Right lobe of liver (tissue), 6 donors: ENCODE measurements around the gene CACNB4. TPM values are rescaled to one million over a fixed set of nuclear protein-coding genes. Genes with fewer than 3 reads are reported as not detected.

Experiments
- ATAC-seq, 4 donors: fragments of 200-7000 bp; cut with Tn5 transposase; one replicate each; pipeline ENCODE4 v1.9.1; 2020; ENCODE audit warnings: mild to moderate bottlenecking in 4 of 4, moderate library complexity in 4 of 4
- DNase-seq, 3 donors: peaks; one replicate each; pipeline ENCODE4 v3.0.0-alpha.2; 2020
- H3K27ac ChIP-seq, 3 donors: fragments of 200-600 bp; one replicate each; pipeline ENCODE4 v1.8.0; 2022
- H3K27me3 ChIP-seq, 2 donors: fragments of 200-600 bp; one replicate each; pipeline ENCODE4 v1.8.0; 2022
- H3K36me3 ChIP-seq, 4 donors: fragments of 200-600 bp; sonication (generic) in 1 of 4; one replicate each; pipeline versions ENCODE4 v1.5.1 to v1.8.0; 2017 to 2022; ENCODE audit warnings: control low read depth in 1 of 4
- H3K4me1 ChIP-seq, 4 donors: fragments of 200-600 bp; sonication (generic) in 1 of 4; one replicate each; pipeline versions ENCODE4 v1.5.1 to v1.8.0; 2017 to 2022; ENCODE audit warnings: control low read depth in 1 of 4
- H3K4me3 ChIP-seq, 3 donors: fragments of 200-600 bp; one replicate each; pipeline ENCODE4 v1.8.0; 2022
- H3K9me3 ChIP-seq, 4 donors: fragments of 200-600 bp; sonication (generic) in 1 of 4; one replicate each; pipeline versions ENCODE4 v1.5.1 to v1.8.0; 2017 to 2022; ENCODE audit warnings: control low read depth in 1 of 4
- POLR2A ChIP-seq: fragments of 450-650 bp; IDR thresholded peaks from one replicate; pipeline ENCODE4 v1.6.1; 2017; ENCODE audit warnings: antibody characterized with exemption, mild to moderate bottlenecking
- WGBS: methylation state at CpG from one replicate; pipeline ENCODE4 v1.1.6; 2018; ENCODE audit warnings: low coverage, low lambda C conversion rate; ENCODE audit not compliant: insufficient coverage; ENCODE audit errors: missing lambda C conversion rate; 5-methylcytosine and 5-hydroxymethylcytosine counted together
- intact Hi-C, 2 donors: fragments of 100-400 bp; cut with DNase I; formaldehyde crosslinking; loops; one replicate each; pipeline versions ENCODE4 v1.11.2 to v1.14.1; 2022
- total RNA-seq, 6 experiments: library from RNA; depleted of rRNA in 2 of 6; stranded (reverse); fragments of >200 nt in 2 of 6; fragmentation: NEBNext Ultra II Directional in 3 of 6; extraction: Animal tissue kit (Norgen Biotek cat#: 25700) in 3 of 6; gene quantifications; one replicate each; pipeline versions ENCODE4 v1.1.0 to v1.2.4, GENCODE V29; 2016 to 2023
- TF ChIP-seq, protein P1 (sequence below), 4 donors: fragments of 200-600 bp in 3 of 4; fragments of 450-650 bp in 1 of 4; IDR thresholded peaks; one replicate each; pipeline versions ENCODE4 v1.5.1 to v1.8.0; 2016 to 2022; ENCODE audit warnings: antibody characterized with exemption in 4 of 4, mild to moderate bottlenecking in 2 of 4
- donor health status: DM: no; HTN: yes; CAD: no.
- donor health status: DM: no; HTN: no; CAD: no.
- donor health status: DM: no; HTN: no; CAD: no.
- donor health status: DM: no; HTN: yes; CAD: no.
- donor health status: DM: no; HTN: yes; CAD: no.

Gene CACNB4
- total RNA-seq, 6 experiments from 2014 or later: 0.06 to 0.49 (median 0.25) TPM

DNA sequence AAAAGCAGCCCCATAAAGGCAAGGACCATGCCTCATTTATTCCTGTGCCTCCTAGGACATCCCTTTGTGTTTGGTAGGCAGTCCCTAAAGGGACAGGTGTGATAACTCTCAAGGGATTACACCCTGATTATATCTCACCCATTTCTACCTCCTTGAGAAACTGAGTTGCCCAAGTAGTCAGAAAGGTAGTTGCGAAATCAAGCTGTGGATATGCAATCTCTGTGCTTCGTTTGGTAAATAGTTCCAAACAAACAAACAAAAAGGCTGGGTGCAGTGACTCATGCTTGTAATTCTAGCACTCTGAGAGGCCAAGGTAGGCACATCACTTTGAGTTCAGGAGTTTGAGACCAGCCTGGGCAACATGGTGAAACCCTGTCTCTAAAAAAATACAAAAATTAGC lies 170.5 kb downstream of the CACNB4 start:
- Histone ChIP-seq H3K4me1 (no peaks in the 10 kb centered on the region), H3K36me3 (no peaks in the 10 kb centered on the region), H3K4me3 (no peak overlapping the region), H3K9me3 (no peaks in the 10 kb centered on the region), H3K27ac (no peak overlapping the region), H3K27me3 (no peaks in the 10 kb centered on the region)
- intact Hi-C loops: no loop called here
- 43% methylated on average over 2 of the region's 2 CpGs for WGBS
- DNase-seq (no peak), ATAC-seq (no peak)
- no peak for TF ChIP-seq POLR2A
- TF ChIP-seq, protein P1, sequence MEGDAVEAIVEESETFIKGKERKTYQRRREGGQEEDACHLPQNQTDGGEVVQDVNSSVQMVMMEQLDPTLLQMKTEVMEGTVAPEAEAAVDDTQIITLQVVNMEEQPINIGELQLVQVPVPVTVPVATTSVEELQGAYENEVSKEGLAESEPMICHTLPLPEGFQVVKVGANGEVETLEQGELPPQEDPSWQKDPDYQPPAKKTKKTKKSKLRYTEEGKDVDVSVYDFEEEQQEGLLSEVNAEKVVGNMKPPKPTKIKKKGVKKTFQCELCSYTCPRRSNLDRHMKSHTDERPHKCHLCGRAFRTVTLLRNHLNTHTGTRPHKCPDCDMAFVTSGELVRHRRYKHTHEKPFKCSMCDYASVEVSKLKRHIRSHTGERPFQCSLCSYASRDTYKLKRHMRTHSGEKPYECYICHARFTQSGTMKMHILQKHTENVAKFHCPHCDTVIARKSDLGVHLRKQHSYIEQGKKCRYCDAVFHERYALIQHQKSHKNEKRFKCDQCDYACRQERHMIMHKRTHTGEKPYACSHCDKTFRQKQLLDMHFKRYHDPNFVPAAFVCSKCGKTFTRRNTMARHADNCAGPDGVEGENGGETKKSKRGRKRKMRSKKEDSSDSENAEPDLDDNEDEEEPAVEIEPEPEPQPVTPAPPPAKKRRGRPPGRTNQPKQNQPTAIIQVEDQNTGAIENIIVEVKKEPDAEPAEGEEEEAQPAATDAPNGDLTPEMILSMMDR (IDR thresholded peaks at IDR 0.05): no peak

DNA sequence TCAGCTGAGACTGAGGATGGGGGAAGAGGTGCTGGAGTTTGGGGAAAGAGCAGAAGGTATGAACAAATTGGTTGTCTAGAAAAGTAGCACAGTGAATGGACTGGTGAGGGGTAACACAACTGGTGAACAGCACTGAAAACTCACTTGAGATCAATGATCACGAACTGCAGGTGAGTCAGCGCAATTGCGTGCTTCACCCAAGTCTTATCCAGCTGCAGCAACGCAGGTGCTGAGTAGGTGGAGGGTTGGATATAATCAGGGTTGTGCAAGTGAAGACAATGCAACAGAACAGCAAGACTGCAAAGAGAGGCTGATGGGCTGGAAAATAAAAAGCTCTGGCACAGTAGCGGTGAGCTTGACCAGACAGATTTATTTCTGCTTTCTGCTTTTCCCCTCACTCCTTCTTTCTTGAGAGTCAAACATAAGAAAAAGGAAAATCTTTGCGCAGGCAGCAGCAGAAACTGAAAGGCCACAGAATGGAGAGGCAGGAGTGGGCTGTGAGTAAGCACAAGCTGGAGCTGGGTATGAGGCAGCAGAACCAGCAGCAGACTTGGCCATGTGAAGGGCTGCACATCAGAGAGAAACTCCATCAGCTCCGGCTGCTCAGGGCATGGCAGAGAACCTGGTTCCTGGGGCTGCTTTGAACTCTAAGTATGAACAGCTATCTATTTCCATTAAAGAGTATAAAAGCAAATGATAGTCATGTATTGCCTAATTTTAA lies 171.2 kb downstream of the CACNB4 start:
- 76% methylated on average over 7 of the region's 7 CpGs for WGBS
- TF ChIP-seq, protein P1 (IDR thresholded peaks at IDR 0.05): no peak
- TF ChIP-seq POLR2A: no peak
- no peak overlapping the region for H3K27ac ChIP-seq
- no peaks in the 10 kb centered on the region for H3K9me3 ChIP-seq
- no peak for ATAC-seq
- no peaks in the 10 kb centered on the region for H3K27me3 ChIP-seq
- DNase-seq: no peak
- intact Hi-C loops: no loop called here
- no peak overlapping the region for H3K4me3 ChIP-seq
- H3K4me1 ChIP-seq: no peaks in the 10 kb centered on the region
- no peaks in the 10 kb centered on the region for H3K36me3 ChIP-seq

DNA sequence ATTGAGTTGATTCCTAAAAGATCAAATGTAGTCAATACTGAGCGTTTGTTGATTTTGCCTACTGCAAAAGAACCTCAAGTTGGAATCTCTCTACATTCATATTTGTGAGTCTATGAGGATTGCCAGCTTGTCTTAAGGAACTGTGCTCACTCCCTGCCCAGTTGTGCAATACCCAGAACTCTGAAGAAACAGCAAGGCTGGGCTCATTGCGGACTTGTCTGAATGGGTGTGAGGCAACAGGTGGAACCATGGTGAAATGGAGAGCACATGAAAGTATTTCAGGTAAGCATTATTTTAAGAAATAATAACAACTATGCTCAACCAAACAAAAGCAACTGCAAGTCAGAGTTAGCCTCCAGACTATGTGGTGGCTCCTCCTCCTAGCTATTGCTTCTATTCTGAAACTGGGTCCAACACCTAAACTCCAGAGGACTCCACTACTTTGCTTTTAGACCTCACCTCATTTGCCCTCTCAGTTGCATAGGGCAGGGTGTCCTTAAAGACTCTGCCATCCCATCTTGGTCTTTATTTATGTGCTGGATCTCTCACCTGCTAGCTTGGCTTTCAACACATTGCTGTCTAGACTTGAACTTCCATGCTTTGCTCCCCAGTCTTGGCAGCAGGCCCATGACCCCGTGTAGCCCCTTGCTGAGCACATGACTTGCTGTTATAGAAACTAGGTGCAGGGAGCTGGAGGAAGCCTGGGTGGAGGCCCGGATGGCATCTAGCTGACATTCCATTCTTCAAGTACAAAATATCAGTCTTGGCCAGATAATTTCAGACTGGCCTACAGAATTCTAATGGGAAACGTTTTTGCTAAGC lies 175.8 kb downstream of the CACNB4 start:
- H3K4me3 ChIP-seq: no peak overlapping the region
- TF ChIP-seq, protein P1 (IDR thresholded peaks at IDR 0.05): no peak
- TF ChIP-seq POLR2A: no peak
- no peak overlapping the region for H3K27ac ChIP-seq
- DNase-seq: peak; percentile 77 to 85 (median 81)
- H3K36me3 ChIP-seq: no peaks in the 10 kb centered on the region
- intact Hi-C loops: no loop called here
- no peaks in the 10 kb centered on the region for H3K4me1 ChIP-seq
- no peaks in the 10 kb centered on the region for H3K27me3 ChIP-seq
- peak; percentile 75 to 87 (median 85) for ATAC-seq
- WGBS: 33% methylated on average over 5 of the region's 5 CpGs
- H3K9me3 ChIP-seq: no peaks in the 10 kb centered on the region

DNA sequence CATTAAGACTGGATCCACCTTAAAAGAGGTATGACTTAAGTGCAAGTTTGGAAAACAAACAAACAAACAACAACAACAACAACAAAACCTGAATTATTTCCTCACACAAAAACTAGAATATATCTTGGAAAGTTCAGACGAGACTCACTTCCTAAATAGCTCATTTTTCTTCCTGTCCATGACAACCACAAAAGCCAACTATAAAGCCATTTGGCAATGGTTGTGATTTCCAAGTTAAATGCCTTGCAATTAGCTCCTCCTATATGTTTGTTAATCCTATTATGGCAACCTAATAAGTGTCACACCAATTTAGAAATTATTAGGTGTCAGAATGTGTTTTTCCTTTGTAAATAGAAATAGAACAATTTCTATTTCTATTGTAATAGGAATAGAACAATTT lies 179.1 kb downstream of the CACNB4 start:
- H3K36me3 ChIP-seq: no peaks in the 10 kb centered on the region
- DNase-seq (no peak), ATAC-seq (no peak)
- no peak for TF ChIP-seq POLR2A
- TF ChIP-seq, protein P1 (IDR thresholded peaks at IDR 0.05): no peak
- no peak overlapping the region for H3K4me3 ChIP-seq
- H3K27ac ChIP-seq: no peak overlapping the region
- H3K9me3 ChIP-seq: no peaks in the 10 kb centered on the region
- 23% methylated on average over 1 of the region's 1 CpG for WGBS
- intact Hi-C loops: no loop called here
- no peaks in the 10 kb centered on the region for H3K4me1 ChIP-seq
- H3K27me3 ChIP-seq: no peaks in the 10 kb centered on the region
